Testis (tissue), 2 donors: Measurements from ENCODE around the gene SIX2.

Experiments used
- CTCF ChIP-seq, 3 experiments: fragments of 450-650 bp in 2 of 3; fragments of 200-600 bp in 1 of 3; sonication (generic) in 1 of 3; IDR thresholded peaks; one replicate each; pipeline ENCODE4 v1.5.1; 2016 to 2019; ENCODE audit warnings: antibody characterized with exemption in 3 of 3, mild to moderate bottlenecking in 2 of 3, moderate library complexity in 1 of 3
- POLR2A ChIP-seq: fragments of 450-650 bp; IDR thresholded peaks from one replicate; pipeline ENCODE4 v1.6.1; 2017; ENCODE audit warnings: antibody characterized with exemption, mild to moderate bottlenecking, moderate library complexity

DNA sequence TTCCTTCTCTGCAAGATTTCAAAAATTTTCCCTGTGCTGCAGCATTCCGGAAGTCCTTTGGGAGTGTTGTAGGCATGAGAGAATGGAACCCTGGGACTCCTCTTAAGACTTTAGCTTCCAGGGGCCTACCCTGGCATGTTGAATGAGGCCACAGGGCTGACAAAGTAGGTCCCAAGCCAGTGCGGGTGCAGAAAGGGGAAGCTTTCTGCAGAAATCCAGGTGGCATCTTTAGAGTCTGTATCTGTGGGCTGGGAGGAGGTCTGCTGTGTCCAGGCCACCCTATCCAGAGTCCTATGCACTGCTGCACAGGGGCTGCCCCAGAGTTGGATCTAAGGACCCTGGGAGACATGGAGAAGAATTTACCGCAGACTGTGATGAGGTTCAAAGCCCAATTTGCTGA lies 1.9 kb upstream of the SIX2 start:
- TF ChIP-seq CTCF (IDR thresholded peaks at IDR 0.05) (no peak), POLR2A (no peak)
